Non-pigmented ciliary epithelial cell (primary cell): ENCODE data around the gene NUP62.

Source experiments
- DNase-seq: peaks from one replicate; pipeline ENCODE4 v3.0.0-alpha.2; 2010; ENCODE audit warnings: low read depth

Gene NUP62

DNA sequence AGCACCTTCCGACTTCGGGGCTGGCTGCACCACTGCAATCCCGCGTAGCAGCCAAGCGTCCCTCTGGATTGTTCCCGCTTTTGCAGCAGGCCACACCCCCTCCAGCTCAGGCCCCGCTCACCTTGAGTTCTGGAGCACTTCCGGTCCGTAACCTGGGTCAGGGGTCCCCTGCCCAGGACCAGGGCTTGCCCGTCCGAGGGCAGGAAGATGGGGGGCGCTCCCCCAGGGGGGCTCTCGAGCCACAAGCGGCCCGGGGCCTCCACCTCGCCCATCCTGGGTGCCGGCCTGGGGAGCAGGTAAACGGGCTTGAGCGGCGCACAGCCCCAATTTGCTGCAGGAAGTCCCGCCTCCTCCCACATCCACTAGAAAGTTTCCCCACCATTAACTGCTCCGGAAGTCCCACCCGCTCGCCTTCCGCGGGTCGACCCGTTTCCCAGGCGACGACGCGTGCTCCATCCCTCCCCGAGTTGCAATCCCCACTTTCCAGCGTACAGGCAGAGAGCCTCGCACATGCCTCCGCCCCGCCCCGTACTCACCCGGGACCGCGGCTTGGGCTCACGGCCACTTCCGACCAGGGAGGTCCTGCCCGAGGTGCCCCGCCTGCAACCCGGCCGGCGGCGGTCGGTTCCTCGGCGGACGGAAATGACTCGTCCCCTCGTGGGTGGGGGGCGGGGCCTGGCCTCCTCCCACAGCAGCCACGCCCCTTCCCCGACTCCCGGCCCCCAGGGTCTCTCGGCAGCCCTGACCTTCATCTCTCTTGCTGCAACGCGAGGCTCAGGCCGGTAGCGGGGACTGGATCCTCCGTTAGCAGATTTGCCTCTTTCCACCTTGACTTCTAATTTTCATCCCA is 62.1 kb downstream of the NUP62 start, which contains the start of gene PNKP:
TSS of gene PNKP (minus strand) at position 644 of the 850 bp plus-strand sequence. CDS start at position 272, 372 bp downstream.
- no peak for DNase-seq

DNA sequence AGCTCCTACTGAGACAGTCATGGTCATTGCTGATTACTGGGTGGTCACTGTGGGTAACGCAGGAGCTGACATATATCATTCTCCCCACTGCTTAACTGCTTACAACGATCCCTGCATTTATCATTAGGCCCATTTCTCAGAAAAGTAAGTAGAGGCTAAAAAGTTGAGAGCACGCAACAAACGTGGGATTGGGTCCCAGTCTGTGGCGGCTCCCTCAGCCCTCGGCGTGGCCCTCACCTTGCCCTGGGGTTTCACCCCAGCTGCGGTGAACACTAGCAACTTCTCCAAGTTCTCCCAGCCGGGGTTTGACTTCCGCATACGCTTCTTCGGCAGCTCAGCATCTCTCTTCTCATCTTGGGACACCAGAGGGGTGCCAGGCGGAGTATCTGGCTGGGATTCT is 64.4 kb downstream of the NUP62 start:
- no peak for DNase-seq

DNA sequence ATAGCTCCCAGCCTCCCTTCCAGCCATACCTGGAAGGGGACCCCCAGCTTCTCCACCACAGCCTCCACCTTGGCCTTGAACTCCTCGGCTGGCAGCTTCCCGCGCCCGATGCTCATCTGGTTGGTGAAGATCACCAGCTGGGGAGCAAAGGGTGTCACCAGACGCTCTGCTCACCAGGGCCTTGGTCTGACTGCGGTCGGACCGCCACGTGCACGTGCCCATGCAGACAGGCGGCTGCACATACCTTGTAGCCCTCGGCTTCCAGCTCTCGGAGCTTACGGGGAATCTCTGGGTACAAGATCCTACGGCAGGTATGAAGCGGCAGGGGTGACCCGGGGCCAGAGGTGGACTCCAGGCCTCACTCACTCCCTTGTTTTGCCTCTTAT is 65.4 kb downstream of the NUP62 start:
- no peak for DNase-seq

- no peak for DNase-seq
These were observed 65.9 kb downstream of the NUP62 start for GRCh38 chr19:49863254-49863934.

DNA sequence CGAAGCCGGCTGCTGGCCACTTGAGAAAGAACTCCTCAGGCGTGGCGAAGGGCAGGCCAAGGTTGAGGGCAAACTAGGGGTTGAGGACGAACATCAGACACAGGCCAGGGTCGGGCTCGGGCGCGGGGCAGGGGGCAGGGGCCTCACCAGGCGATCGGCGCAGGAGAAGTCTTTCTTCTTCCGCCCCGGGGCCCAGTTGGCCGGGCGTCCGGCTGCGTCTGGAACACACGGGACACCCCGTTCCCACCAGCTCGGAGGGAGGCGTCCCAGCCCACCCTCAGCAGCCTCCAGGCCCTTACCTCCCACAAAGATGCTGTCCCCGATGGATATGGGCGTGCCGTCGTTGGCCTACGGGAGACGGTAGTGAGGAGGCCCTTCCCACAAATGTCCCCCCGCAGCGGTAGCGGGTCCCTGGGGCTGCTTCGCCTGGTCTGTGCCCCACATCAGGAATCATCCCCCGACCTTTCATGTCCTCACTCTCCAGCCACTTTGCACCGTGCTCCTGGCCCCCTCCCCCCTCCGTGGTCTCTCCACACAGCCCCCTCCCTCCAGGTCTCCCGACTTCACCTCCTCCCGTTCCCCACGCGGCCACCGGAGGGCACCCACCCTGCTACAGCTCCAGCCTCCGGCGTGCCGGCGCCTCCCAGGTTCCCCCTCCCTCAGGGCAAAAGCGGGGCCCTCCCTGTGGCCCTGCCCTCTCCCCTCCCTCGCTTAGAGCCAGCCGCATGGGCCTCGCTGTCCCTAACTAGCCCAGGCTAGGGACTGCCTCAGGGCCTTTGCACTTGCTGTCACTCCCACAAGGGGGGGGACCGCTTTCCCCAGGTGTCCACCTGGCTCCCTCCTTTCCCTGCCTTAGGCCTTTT is 66.7 kb downstream of the NUP62 start:
- DNase-seq = no peak

GRCh38 chr19:49861541-49862378 is 67.5 kb downstream of the NUP62 start:
- no peak for DNase-seq

GRCh38 chr19:49861107-49861506 is 68.2 kb downstream of the NUP62 start:
- DNase-seq = no peak

GRCh38 chr19:49860336-49861102 is 68.8 kb downstream of the NUP62 start:
- DNase-seq = no peak

DNA sequence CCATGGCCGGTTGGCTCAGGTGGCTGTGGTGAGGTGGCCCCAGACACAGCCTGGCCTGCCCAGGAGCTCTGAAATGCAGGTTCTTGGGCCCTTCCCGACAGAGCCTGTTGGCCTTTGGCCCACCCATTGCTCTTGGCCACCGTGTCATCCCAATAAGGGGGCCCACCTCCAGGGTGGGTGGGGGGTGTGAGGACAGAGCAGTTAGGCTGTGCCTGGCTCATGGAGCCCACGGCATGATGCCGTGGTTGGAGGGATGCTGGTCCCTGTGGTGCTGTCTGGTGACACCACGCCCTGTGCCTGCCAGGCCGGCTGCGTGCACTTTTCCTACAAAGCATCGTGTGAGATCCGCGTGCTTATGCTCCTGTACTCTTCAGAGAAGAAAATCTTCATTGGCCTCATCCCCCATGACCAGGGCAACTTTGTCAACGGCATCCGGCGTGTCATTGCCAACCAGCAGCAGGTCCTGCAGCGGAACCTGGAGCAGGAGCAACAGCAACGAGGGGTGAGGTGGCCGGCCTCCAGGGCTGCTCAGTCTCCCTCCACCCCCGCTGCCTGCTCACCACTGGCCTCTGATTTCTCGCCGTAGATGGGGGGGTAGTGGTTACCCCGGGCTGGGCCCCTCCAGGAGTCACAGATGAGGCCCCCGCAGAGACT is 69.5 kb downstream of the NUP62 start:
- DNase-seq = no peak

- no peak for DNase-seq
These were observed 71.0 kb downstream of the NUP62 start for GRCh38 chr19:49858088-49858985.

DNA sequence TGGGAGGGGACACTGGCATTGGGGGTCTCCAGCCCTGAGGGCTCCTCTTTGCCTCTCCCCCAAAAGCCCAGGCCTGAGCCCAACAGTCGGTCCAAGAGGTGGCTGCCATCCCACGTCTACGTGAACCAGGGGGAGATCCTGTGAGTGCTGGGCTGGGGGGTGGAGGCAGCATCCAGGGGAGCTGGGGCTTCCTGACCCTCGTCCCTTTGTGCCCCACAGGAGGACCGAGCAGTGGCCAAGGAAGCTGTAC is 71.5 kb downstream of the NUP62 start:
- no peak for DNase-seq

DNA sequence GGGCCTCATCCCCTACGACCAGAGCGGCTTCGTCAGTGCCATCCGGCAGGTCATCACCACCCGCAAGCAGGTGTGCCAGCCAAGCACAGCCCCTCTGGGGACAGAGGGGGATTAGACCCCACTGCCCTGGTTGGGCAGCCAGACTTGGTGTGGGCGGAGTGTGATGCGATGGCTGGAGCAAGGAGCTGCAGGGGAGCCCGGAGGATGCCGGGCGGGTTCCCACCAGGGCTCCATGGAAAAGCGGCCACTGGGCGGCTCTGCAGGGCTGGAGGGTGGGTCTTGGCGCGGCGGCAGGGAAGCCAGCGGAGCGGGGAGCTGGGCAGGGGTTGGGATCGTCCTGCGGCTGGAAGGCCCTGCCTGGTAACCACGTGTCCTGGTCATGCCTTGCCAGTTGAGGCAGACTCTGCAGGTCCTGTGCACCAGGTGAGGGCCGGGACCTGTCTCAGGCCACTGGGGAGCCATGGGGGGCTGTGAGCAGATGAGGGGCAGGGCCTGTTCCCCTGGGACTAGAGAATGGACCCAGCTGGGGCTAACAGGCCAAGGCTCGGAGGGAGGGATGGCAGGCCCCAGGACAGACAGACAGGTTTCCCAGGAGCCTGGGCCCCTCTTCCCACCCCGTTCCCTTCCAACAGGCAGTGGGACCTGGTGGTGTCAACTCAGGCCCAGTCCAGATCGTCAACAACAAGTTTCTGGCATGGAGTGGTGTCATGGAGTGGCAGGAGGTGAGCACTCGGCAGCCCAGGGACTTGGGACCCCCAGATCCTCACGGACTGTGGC is 72.1 kb downstream of the NUP62 start:
- DNase-seq = no peak
